HEK293T (cell line): ENCODE results near the gene PALLD.

Experiments
- ELF4 ChIP-seq: fragments of 450-650 bp; IDR thresholded peaks from 2 replicates; pipeline ENCODE4 v1.6.1; 2017; ENCODE audit warnings: antibody characterized with exemption
- FOXM1 ChIP-seq: fragments of 450-650 bp; IDR thresholded peaks from 2 replicates; pipeline ENCODE4 v1.6.1; 2017; ENCODE audit warnings: mild to moderate bottlenecking, borderline replicate concordance
- LEF1 ChIP-seq: fragments of 450-650 bp; IDR thresholded peaks from 2 replicates; pipeline ENCODE4 v1.6.1; 2017; ENCODE audit warnings: mild to moderate bottlenecking, borderline replicate concordance
- NFRKB ChIP-seq: fragments of 450-650 bp; IDR thresholded peaks from 2 replicates; pipeline ENCODE4 v1.6.1; 2016; ENCODE audit warnings: mild to moderate bottlenecking, moderate library complexity
- SP1 ChIP-seq: fragments of 450-650 bp; IDR thresholded peaks from 2 replicates; pipeline ENCODE4 v1.6.1; 2017
- TARDBP ChIP-seq: fragments of 450-650 bp; IDR thresholded peaks from 2 replicates; pipeline ENCODE4 v1.6.1; 2016
- TF ChIP-seq, protein P1 (sequence below): fragments of 450-650 bp; IDR thresholded peaks from 2 replicates; pipeline ENCODE4 v1.6.1; 2016

DNA sequence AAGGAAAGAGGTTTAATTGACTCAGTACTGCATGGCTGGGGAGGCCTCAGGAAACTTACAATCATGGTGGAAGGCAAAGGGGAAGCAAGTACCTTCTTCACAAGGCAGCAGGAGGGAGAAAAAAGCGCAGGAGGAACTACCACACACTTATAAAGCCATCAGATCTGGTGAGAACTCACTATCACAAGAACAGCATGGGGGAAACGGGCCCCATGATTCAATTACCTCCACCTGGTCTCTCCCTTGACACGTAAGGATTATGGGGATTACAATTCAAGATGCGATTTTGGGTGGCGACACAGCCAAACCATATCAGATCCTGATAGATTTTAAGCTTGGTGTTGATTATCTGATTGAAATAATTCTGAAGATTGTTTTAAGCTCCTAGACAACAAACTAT lies 294.5 kb downstream of the PALLD start:
- TF ChIP-seq LEF1: no peak
- TF ChIP-seq, protein P1, sequence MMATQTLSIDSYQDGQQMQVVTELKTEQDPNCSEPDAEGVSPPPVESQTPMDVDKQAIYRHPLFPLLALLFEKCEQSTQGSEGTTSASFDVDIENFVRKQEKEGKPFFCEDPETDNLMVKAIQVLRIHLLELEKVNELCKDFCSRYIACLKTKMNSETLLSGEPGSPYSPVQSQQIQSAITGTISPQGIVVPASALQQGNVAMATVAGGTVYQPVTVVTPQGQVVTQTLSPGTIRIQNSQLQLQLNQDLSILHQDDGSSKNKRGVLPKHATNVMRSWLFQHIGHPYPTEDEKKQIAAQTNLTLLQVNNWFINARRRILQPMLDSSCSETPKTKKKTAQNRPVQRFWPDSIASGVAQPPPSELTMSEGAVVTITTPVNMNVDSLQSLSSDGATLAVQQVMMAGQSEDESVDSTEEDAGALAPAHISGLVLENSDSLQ: no peak
- TF ChIP-seq ELF4: no peak
- TF ChIP-seq FOXM1: no peak
- no peak for TF ChIP-seq NFRKB
- no peak for TF ChIP-seq TARDBP
- no peak for TF ChIP-seq SP1
